Measurements from ENCODE around the gene DNM3.

DNM3 gene

GRCh38 chr1:172375211-172375631 lies 533.9 kb downstream of the DNM3 start:
- TF ChIP-seq ZEB2 (tag by site-specific recombination; IDR thresholded peaks at IDR 0.05) (no peak), ZNF510 (tag by site-specific recombination; IDR thresholded peaks at IDR 0.05; ENCODE audit: insufficient replicate concordance) (no peak), BCL11A (tag by site-specific recombination; IDR thresholded peaks at IDR 0.05; ENCODE audit: low read depth) (no peak), GLI4 (tag by site-specific recombination; IDR thresholded peaks at IDR 0.05) (no peak), FEZF1 (tag by site-specific recombination; IDR thresholded peaks at IDR 0.05) (no peak)
- ChIA-PET POLR2A (no interaction called here), CTCF (no interaction called here)
- no peak overlapping the region for H3K27ac ChIP-seq (ENCODE audit: extremely low read depth, low read depth, low read length)
- no peak overlapping the region for H3K4me3 ChIP-seq (ENCODE audit: low read depth, low read length)
- no peaks in the 10 kb centered on the region for H3K4me1 ChIP-seq (ENCODE audit: control insufficient read depth, insufficient read depth, low read length)
- H3K36me3 ChIP-seq (ENCODE audit: control insufficient read depth in 2 of 2, insufficient read depth in 1 of 2, low read length in 2 of 2) = no peaks in the 10 kb centered on the region
- H3K9me3 ChIP-seq (ENCODE audit: control insufficient read depth, insufficient read depth, low read depth, low read length) = no peaks in the 10 kb centered on the region

DNA sequence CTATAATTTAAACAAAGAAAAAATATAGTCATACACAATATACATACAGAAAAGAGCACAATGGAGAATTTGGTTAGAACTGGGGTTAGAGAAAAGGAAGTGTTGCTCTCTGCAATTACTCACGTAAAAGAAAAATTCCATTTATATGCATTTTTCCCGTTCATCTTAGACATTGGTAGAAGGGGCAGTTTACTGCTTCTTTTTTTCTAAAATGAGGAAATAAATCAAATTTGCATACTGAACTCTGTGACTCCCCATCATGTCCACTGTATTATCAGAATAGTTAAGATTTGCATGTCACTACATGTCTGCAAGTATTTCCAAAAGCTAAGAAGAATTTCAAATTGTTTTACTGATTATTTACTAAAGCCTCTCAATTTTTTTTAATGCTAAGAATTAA lies 535.1 kb downstream of the DNM3 start:
- no peaks in the 10 kb centered on the region for H3K4me1 ChIP-seq (ENCODE audit: control insufficient read depth, insufficient read depth, low read length)

More for the DNA sequence above, 535.1 kb downstream of the DNM3 start:
- ChIA-PET CTCF (interaction anchor here (0.6 kb wide), 1 partner anchor 374 kb away, joined by 3 read pairs; no protein-coding TSS in a partner anchor), POLR2A (interaction anchor here (0.5 kb wide), 1 partner anchor 134 kb away, joined by 3 read pairs; no protein-coding TSS in a partner anchor)
- Histone ChIP-seq H3K36me3 (ENCODE audit: control insufficient read depth in 2 of 2, insufficient read depth in 1 of 2, low read length in 2 of 2) (no peaks in the 10 kb centered on the region), H3K27ac (ENCODE audit: extremely low read depth, low read depth, low read length) (no peak overlapping the region), H3K4me3 (ENCODE audit: low read depth, low read length) (no peak overlapping the region), H3K9me3 (ENCODE audit: control insufficient read depth, insufficient read depth, low read depth, low read length) (no peaks in the 10 kb centered on the region)
- no peak for TF ChIP-seq SP3 (tag by site-specific recombination; IDR thresholded peaks at IDR 0.05)
- TF ChIP-seq ZNF521 (tag by site-specific recombination; IDR thresholded peaks at IDR 0.05) = no peak
- TF ChIP-seq ZBTB44 (tag by site-specific recombination; IDR thresholded peaks at IDR 0.05) = no peak
- no peak for TF ChIP-seq INSM2 (tag by site-specific recombination; IDR thresholded peaks at IDR 0.05)
- TF ChIP-seq OVOL3 (tag by site-specific recombination; IDR thresholded peaks at IDR 0.05) = no peak
- TF ChIP-seq ZSCAN5A (tag by site-specific recombination; IDR thresholded peaks at IDR 0.05) = no peak
- TF ChIP-seq ZNF133 (tag by site-specific recombination; IDR thresholded peaks at IDR 0.05) = no peak
- TF ChIP-seq SP2 (tag by site-specific recombination; IDR thresholded peaks at IDR 0.05) = no peak
- TF ChIP-seq ZNF549 (tag by site-specific recombination; IDR thresholded peaks at IDR 0.05) = no peak
- no peak for TF ChIP-seq ZNF555 (tag by site-specific recombination; conservative IDR thresholded peaks at IDR 0.05)
- no peak for TF ChIP-seq ZNF24 (tag by site-specific recombination; IDR thresholded peaks at IDR 0.05)
- no peak for TF ChIP-seq ZNF513 (tag by site-specific recombination; IDR thresholded peaks at IDR 0.05)
- no peak for TF ChIP-seq ZNF132 (tag by site-specific recombination; IDR thresholded peaks at IDR 0.05; ENCODE audit: borderline replicate concordance)
- TF ChIP-seq, protein P1, sequence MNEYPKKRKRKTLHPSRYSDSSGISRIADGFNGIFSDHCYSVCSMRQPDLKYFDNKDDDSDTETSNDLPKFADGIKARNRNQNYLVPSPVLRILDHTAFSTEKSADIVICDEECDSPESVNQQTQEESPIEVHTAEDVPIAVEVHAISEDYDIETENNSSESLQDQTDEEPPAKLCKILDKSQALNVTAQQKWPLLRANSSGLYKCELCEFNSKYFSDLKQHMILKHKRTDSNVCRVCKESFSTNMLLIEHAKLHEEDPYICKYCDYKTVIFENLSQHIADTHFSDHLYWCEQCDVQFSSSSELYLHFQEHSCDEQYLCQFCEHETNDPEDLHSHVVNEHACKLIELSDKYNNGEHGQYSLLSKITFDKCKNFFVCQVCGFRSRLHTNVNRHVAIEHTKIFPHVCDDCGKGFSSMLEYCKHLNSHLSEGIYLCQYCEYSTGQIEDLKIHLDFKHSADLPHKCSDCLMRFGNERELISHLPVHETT (tag by site-specific recombination; IDR thresholded peaks at IDR 0.05) = no peak
- no peak for TF ChIP-seq MZF1 (tag by site-specific recombination; IDR thresholded peaks at IDR 0.05; ENCODE audit: borderline replicate concordance)
